NCI-H2081 treated with DMSO at 0.1 percent for 48 hours (cell line): ENCODE data around the gene GRIK4.

Source experiments
- DNase-seq: peaks from one replicate; lab custom pipeline; 2025; lab: John Stamatoyannopoulos, UW

GRIK4 gene

DNA sequence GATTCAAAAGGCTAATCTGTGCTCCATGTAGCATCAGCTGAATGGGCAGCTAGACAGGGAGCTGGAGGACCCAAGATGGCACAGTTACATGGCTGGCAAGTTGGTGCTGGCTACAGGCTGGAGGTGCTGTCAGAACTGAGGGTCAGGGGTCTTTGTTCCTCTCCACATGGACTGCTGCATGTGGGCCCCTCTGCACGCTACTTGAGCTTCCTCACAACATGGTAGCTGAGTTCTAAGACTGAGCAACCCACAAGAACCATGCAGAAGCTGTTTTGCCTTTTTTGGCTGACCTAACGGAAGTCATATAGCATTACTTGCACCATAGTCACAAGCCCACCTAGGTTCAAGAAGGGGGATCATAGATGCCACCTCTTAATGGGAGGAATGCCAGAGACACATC lies 196.1 kb downstream of the GRIK4 start:
- no peak for DNase-seq

DNA sequence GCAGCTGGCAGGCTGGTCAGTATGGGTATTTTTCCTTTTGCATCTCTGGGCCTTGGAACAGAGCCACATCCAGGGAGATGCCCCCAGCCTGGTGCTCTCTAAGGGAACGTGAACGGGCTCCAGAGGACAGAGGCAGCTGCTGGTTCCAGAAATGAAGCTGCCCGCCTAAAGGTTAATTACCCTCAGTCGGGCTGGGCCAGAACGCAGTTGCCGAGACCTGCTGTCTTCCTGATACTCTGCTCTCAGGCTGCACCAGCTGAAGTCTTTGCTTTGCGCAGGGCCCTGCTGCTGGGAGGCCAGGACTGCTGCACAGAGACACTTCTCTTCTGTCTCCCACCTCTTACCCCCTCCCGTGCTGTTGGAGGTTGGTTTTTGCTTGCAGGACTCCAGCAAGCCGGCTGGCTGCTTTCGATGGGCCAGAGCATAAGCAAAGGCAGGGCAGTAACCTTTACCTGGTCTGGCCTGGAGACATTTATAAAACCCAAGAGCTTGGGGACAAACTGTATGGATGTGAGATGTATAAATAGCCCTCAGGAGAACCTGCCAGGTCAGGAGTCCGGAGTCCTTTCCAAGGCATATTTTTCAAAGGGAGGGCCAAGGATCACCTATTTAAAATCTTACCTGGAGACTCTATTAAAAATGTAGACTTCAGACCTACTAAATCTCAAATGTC lies 197.1 kb downstream of the GRIK4 start:
- no peak for DNase-seq

GRCh38 chr11:120709808-120710207 lies 198.3 kb downstream of the GRIK4 start:
- DNase-seq, result no peak

GRCh38 chr11:120710354-120711131 lies 199.0 kb downstream of the GRIK4 start:
- DNase-seq, result no peak

GRCh38 chr11:120712014-120712413 lies 200.5 kb downstream of the GRIK4 start:
- no peak for DNase-seq

DNA sequence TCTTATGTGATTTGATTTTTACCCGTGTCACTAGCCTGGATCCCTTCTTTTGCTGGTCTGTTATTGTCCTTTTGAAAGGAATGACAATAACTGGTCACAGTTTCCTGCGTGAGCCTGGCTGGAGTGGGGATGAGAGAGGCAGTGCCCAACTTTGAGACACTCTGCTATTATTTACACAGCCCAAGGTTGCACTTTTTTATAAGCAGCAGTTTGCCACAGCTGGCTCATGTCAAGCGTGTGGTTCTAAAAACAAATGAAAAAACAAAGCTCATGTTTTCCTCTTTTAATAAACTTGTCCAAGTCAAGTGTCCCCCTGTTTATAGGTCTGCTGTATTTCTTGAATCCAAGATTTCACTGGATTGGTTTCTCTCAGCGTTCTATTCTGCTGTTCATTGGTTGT lies 201.3 kb downstream of the GRIK4 start:
- no peak for DNase-seq

DNA sequence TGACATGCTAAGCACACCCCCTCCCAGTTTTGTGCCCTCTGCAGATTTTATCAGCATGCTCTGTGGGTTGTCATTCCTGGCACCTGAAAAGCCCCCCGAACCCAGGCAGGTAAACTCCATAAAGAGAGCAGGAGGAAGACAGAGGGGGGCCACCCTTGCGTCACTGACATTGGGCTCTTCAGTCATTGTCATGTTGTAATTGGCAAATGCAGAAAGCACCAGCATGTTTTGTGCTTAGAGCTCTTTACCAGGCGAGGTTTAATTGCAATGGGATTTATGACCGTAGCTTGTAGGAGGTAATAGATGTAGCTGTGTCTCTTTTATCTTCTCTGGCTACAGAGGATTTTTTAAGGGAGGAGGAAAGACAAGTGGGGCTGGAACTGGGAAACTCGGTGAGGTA lies 201.7 kb downstream of the GRIK4 start:
- DNase-seq, result no peak

DNA sequence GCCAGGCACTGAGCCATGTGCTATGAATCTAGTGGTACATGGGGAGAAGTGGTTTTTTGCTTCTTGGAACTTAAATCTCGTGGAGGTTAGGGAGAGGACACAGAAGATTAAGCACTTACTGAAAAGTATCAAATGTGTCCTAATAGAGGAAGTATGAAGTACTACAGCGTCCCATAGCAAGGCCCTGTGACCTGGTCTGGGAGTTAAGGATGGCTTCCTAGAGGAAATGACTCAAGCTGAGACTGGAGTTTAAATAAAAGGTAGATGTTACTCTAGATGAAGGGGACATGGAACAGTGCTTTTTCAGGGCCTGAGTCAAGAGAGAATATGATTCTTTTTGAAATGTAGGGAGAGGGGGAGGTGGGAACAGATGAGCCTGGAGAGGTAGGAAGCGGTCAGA lies 202.9 kb downstream of the GRIK4 start:
- DNase-seq, result no peak

GRCh38 chr11:120715239-120715638 lies 203.7 kb downstream of the GRIK4 start:
- no peak for DNase-seq

DNA sequence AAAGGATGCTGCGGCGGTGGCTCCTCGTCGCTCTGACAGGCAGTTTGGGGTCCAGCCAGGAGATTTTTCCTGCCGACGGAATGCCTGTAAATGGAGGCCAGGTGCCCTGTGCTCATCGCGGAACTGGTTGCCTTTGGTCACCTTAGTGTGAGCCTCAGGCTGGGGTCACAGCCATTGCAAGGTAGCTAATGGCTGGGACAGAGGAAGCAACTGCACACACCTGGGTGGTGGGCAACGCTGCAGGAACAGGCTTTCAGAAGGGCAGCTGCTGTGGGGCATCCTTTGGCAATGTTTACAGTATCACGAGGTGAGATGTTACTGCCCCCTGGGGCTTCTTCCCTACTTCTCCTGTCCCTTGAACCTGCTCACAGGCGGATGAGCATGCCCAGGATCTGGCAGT lies 205.5 kb downstream of the GRIK4 start:
- no peak for DNase-seq

DNA sequence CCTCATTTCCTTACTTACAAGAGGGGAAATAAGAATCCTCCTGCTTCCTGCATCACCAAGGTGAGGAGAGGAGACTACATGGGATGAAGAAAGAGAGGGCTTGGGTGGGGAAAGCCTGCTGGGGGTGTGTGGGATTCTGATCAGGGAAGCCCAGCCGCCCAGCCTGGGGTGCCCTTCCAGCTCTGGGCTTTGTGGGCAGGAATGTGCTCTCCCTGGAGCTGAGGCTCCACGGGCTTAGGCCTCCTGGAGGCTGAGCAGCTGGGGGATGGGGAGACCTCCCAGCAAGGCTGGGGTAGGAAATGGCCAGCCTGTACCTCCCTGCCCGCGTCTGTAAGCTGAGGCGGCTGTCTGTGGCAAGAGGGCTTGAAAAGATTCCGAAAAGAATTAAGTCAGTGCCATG lies 206.1 kb downstream of the GRIK4 start:
- DNase-seq, result no peak

DNA sequence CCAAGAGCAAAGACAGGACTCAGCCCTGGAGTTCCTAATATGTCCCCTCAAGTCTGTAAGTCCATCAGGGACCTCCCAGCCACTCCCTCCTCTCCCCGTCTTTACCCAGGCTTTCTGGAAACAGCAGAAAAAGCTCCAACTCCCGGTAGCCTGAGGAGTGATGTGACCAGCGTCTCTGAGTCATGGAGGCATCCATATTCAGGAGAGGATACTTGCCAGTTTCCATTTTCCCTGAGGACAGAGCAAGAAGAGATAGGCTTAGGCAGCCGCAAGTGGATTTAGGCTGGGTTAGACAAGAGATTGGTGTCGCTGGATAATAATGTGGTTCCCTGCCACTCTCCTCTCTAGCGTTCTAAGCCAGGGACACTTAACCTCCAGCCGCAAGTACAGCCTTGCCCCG lies 206.6 kb downstream of the GRIK4 start:
- no peak for DNase-seq

- no peak for DNase-seq
Measured at GRCh38 chr11:120719348-120719747, 207.8 kb downstream of the GRIK4 start.

- no peak for DNase-seq
Measured at GRCh38 chr11:120720760-120721159, 209.2 kb downstream of the GRIK4 start.

DNA sequence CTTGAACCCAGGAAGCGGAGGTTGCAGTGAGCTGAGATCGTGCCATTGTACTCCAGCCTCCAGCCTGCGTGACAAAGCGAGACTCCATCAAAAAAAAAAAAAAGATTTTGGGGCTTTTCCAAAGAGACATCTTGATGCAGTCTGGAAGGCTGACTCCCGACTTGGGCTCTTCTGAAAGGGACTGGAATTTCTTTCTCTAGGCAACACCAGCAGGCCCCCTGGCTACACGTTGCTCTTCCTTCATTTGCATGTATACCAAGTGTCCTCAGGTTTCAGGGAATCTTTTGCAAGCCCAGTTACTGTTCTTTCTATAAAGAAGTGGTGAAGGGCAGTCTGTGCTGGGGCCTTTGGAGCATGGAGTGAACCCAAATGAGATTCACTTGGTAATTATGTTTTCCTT lies 211.0 kb downstream of the GRIK4 start:
- DNase-seq, result no peak

GRCh38 chr11:120723751-120724150 lies 212.2 kb downstream of the GRIK4 start:
- no peak for DNase-seq

DNA sequence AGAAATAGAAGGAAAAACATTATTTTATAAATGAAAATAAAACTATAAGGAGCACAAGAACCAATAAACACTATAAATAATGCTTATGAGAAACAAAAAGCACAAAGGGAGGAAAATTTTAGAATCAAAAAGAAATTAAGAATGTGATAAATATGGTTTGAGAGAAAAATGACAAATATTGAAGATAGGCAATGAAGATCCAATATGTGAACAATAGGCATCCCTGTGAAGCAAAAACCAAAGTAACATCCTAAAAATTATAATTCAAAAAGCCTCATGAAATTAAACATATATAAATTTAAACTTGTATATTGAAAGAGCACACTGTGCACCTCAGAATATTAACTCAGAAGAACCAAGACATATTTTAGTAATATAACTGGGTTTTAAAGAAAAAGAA lies 216.2 kb downstream of the GRIK4 start:
- no peak for DNase-seq

GRCh38 chr11:120735035-120735434 lies 223.5 kb downstream of the GRIK4 start:
- no peak for DNase-seq

DNA sequence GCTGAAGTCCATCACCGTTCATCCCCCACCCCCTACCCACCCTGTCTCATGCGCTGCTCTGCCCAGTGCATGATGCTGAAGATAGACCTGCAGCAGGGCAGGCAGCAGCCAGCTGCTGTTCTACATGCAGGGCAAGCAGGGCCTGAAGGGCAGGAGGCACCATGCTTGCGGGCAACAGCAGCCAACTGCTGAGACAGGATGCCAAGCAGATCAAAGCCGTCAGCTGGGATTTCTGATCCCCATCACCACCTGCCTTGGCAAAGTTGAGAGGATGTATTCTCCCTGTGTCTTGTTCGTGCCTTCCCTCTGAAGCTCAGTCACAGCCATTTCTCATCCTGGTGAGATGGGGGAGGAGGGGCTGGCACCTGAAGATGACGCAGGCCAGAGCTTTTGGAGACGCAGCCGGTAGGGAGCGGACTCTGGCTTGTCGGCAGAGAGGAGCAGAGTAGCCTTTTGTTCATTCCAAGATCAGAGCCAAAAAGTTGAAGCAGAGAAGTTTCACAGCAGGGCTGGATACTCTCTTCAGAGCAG lies 227.0 kb downstream of the GRIK4 start:
- no peak for DNase-seq

DNA sequence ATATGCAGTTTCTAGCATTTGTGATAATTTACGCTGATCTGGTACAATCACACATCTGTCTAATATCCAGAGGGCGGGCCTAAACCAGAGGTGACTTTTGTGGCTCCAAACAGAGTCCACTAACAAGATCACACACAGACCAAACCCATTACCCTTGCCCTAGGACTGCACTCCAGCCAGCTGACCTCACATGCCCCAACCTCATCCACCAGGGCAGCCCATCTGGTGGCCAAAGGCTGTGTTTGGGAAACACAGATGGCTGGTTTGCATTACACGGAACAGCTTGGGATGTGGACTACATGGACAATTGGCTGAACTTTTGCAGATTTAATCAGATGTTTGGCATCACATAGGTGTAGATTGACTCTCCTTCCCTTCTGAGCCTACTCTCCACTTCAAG lies 228.2 kb downstream of the GRIK4 start:
- no peak for DNase-seq

DNA sequence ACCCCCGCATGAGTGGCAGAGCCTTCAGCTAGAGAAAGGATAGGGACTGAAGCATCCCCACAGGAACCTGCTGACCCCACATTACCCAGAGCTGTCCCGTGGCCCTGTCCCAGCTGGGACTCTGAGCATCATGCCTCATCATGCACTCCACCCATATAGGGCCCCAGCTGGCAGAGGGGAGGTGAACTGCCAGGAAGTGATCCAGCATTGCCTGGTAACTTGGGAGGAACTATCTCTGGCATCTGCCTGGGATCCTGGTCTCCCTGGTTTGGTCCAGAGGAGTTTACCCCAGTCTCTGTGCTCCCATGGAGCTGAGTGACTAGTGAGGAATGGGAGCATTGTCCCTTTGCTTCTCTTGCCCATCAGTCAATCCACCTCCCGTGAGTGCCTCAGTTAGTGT lies 228.8 kb downstream of the GRIK4 start:
- no peak for DNase-seq

- DNase-seq, result no peak
Measured at GRCh38 chr11:120744016-120744994, 232.8 kb downstream of the GRIK4 start.
